ENCODE results near the gene KIF22.
"Not testable (repeated sequence)": the region's sequence is repeated elsewhere in the genome, so short reads cannot be mapped to it uniquely, and the experiment has no call there.

Gene KIF22

GRCh38 chr16:29756654-29757053 lies 33.9 kb upstream of the KIF22 start:
- DNase-seq = no peak
- Histone ChIP-seq H3K27me3 (replicated peaks) (no peaks in the 10 kb centered on the region), H3K4me3 (ENCODE audit: low read depth, low read length) (no peak overlapping the region), H3K27ac (no peak overlapping the region), H3K36me3 (replicated peaks) (no peaks in the 10 kb centered on the region)
- TF ChIP-seq, protein P1, sequence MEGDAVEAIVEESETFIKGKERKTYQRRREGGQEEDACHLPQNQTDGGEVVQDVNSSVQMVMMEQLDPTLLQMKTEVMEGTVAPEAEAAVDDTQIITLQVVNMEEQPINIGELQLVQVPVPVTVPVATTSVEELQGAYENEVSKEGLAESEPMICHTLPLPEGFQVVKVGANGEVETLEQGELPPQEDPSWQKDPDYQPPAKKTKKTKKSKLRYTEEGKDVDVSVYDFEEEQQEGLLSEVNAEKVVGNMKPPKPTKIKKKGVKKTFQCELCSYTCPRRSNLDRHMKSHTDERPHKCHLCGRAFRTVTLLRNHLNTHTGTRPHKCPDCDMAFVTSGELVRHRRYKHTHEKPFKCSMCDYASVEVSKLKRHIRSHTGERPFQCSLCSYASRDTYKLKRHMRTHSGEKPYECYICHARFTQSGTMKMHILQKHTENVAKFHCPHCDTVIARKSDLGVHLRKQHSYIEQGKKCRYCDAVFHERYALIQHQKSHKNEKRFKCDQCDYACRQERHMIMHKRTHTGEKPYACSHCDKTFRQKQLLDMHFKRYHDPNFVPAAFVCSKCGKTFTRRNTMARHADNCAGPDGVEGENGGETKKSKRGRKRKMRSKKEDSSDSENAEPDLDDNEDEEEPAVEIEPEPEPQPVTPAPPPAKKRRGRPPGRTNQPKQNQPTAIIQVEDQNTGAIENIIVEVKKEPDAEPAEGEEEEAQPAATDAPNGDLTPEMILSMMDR (IDR thresholded peaks at IDR 0.05; ENCODE audit: low read depth, low read length, missing control alignments) = no peak
- in situ Hi-C loops (cut with HindIII; ENCODE audit: low pct_ligation_motif_present, low sequenced_read_pairs) = no loop called here

GRCh38 chr16:29757086-29757485 lies 33.5 kb upstream of the KIF22 start:
- H3K4me3 ChIP-seq (ENCODE audit: low read depth, low read length); H3K36me3 ChIP-seq (replicated peaks); H3K27me3 ChIP-seq (replicated peaks); DNase-seq; in situ Hi-C loops (cut with HindIII; ENCODE audit: low pct_ligation_motif_present, low sequenced_read_pairs); H3K27ac ChIP-seq: not testable (repeated sequence)

GRCh38 chr16:29757950-29758466 lies 32.5 kb upstream of the KIF22 start:
- no peak overlapping the region for H3K27ac ChIP-seq
- TF ChIP-seq, protein P1 (IDR thresholded peaks at IDR 0.05; ENCODE audit: low read depth, low read length, missing control alignments) = peak; percentile 22
- H3K36me3 ChIP-seq (replicated peaks) = no peaks in the 10 kb centered on the region
- H3K4me3 ChIP-seq (ENCODE audit: low read depth, low read length) = no peak overlapping the region
- in situ Hi-C loops (cut with HindIII; ENCODE audit: low pct_ligation_motif_present, low sequenced_read_pairs) = no loop called here
- H3K27me3 ChIP-seq (replicated peaks) = no peaks in the 10 kb centered on the region
- peak; percentile 28 for DNase-seq

DNA sequence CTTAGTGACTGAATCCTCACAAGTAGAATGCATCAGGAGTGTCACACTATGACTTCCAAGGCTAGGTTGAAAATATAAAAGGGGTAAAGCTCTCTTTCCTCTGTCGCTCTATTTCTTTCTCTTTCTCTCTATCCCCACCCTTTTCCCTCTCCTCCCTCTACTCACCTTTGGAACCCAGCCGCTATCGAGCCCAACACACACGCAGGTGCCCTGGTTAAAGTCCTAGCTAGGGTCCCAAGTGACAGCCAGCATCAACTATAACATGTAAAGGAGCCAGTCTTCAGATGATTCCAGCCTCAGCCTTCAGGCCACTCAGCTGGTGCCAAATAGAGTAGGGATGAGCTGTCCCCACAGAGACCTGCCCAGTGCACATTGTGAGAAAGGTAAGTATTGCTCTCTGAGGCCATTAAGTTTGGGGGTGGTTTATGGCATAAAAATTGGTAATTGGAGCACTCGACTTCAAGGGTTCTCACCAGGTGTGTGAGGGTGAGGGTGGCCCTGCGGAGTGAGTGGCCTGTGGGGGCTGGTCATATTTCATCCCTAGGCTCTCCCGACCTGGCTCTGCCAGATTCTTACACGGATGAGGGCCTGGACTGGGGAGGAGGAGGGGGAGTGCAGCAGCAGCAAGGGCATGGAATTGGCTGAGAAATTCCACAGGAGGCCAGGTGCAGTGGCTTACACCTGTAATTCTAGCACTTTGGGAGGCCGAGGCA lies 29.8 kb upstream of the KIF22 start:
- no peaks in the 10 kb centered on the region for H3K36me3 ChIP-seq (replicated peaks)
- no peak overlapping the region for H3K27ac ChIP-seq
- DNase-seq = no peak
- TF ChIP-seq, protein P1 (IDR thresholded peaks at IDR 0.05; ENCODE audit: low read depth, low read length, missing control alignments) = no peak
- no peak overlapping the region for H3K4me3 ChIP-seq (ENCODE audit: low read depth, low read length)
- in situ Hi-C loops (cut with HindIII; ENCODE audit: low pct_ligation_motif_present, low sequenced_read_pairs) = no loop called here
- H3K27me3 ChIP-seq (replicated peaks) = no peaks in the 10 kb centered on the region

DNA sequence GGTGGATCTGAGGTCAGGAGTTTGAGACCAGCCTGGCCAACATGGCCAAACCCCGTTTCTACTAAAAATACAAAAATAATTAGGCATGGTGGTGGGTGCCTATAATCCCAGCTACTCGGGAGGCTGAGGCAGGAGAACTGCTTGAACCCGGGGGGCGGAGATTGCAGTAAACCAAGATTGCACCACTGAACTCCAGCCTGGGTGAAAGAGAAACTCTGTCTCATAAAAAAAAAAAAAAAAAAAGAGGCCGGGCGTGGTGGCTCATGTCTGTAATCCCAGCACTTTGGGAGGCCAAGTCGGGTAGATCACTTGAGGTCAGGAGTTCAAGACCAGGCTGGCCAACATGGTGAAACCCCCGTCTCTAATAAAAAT lies 29.3 kb upstream of the KIF22 start:
- H3K4me3 ChIP-seq (ENCODE audit: low read depth, low read length); H3K27me3 ChIP-seq (replicated peaks); DNase-seq; H3K36me3 ChIP-seq (replicated peaks); H3K27ac ChIP-seq; in situ Hi-C loops (cut with HindIII; ENCODE audit: low pct_ligation_motif_present, low sequenced_read_pairs): not testable (repeated sequence)

GRCh38 chr16:29761882-29762281 lies 28.7 kb upstream of the KIF22 start:
- TF ChIP-seq, protein P1 (IDR thresholded peaks at IDR 0.05; ENCODE audit: low read depth, low read length, missing control alignments) = no peak

GRCh38 chr16:29763326-29763725 lies 27.2 kb upstream of the KIF22 start:
- Histone ChIP-seq H3K36me3 (replicated peaks) (no peaks in the 10 kb centered on the region), H3K27ac (no peak overlapping the region), H3K4me3 (ENCODE audit: low read depth, low read length) (no peak overlapping the region), H3K27me3 (replicated peaks) (no peaks in the 10 kb centered on the region)
- TF ChIP-seq, protein P1 (IDR thresholded peaks at IDR 0.05; ENCODE audit: low read depth, low read length, missing control alignments) = no peak
- no peak for DNase-seq
- in situ Hi-C loops (cut with HindIII; ENCODE audit: low pct_ligation_motif_present, low sequenced_read_pairs) = no loop called here

More at GRCh38 chr16:29761882-29762281, 28.7 kb upstream of the KIF22 start:
- no peak for DNase-seq
- Histone ChIP-seq H3K4me3 (ENCODE audit: low read depth, low read length) (no peak overlapping the region), H3K27ac (no peak overlapping the region), H3K36me3 (replicated peaks) (no peaks in the 10 kb centered on the region), H3K27me3 (replicated peaks) (no peaks in the 10 kb centered on the region)
- in situ Hi-C loops (cut with HindIII; ENCODE audit: low pct_ligation_motif_present, low sequenced_read_pairs) = no loop called here

All from brain microvascular endothelial cell (primary cell).